Ectodermal cell (in vitro differentiated cells): ENCODE results near the gene ZNF469.

Experiments
- H3K27ac ChIP-seq: 2 replicates; pipeline ENCODE4 v1.7.0; 2013; ENCODE audit warnings: mild to moderate bottlenecking, low read depth, low read length; ENCODE audit not compliant: insufficient read depth, poor library complexity, severe bottlenecking
- H3K27me3 ChIP-seq: 2 replicates; pipeline ENCODE4 v1.7.0; 2013; ENCODE audit warnings: mild to moderate bottlenecking, low read length; ENCODE audit not compliant: insufficient read depth, control insufficient read depth, poor library complexity, severe bottlenecking
- H3K36me3 ChIP-seq: one replicate; pipeline ENCODE4 v1.7.0; 2013; ENCODE audit warnings: low read length; ENCODE audit not compliant: control insufficient read depth, insufficient read depth
- H3K4me1 ChIP-seq: one replicate; pipeline ENCODE4 v1.7.0; 2013; ENCODE audit warnings: low read length; ENCODE audit not compliant: control insufficient read depth, insufficient read depth
- H3K4me3 ChIP-seq: 2 replicates; pipeline ENCODE4 v1.7.0; 2013; ENCODE audit warnings: low read depth, low read length, control low read depth; ENCODE audit not compliant: insufficient read depth
- H3K9me3 ChIP-seq: 2 replicates; pipeline ENCODE4 v1.7.0; 2013; ENCODE audit warnings: mild to moderate bottlenecking, low read length, moderate library complexity; ENCODE audit not compliant: control insufficient read depth
- WGBS, 2 experiments: methylation state at CpG; one replicate each; pipeline ENCODE4 v1.1.7; 2013; ENCODE audit warnings: missing lambda C conversion rate in 2 of 2; 5-methylcytosine and 5-hydroxymethylcytosine counted together

The ZNF469 gene

GRCh38 chr16:88411951-88412576 is 29.3 kb downstream of the ZNF469 start:
- H3K27ac ChIP-seq: no peak overlapping the region
- H3K36me3 ChIP-seq: no peaks in the 10 kb centered on the region
- whole genome bisulfite sequencing, 2 experiments: 94 to 95% methylated on average over 18 of the region's 18 CpGs
- H3K4me1 ChIP-seq: no peaks in the 10 kb centered on the region
- no peaks in the 10 kb centered on the region for H3K9me3 ChIP-seq
- no peak overlapping the region for H3K4me3 ChIP-seq
- no peaks in the 10 kb centered on the region for H3K27me3 ChIP-seq

GRCh38 chr16:88412766-88413165 is 30.0 kb downstream of the ZNF469 start:
- Histone ChIP-seq H3K9me3 (no peaks in the 10 kb centered on the region), H3K27me3 (no peaks in the 10 kb centered on the region), H3K36me3 (no peaks in the 10 kb centered on the region), H3K4me3 (no peak overlapping the region), H3K27ac (no peak overlapping the region), H3K4me1 (no peaks in the 10 kb centered on the region)
- 94% methylated on average over 16 of the region's 16 CpGs for WGBS, 2 experiments

- no peaks in the 10 kb centered on the region for H3K9me3 ChIP-seq
- no peaks in the 10 kb centered on the region for H3K27me3 ChIP-seq
- no peak overlapping the region for H3K4me3 ChIP-seq
- WGBS, 2 experiments: 90 to 91% methylated on average over 12 of the region's 12 CpGs
- no peaks in the 10 kb centered on the region for H3K36me3 ChIP-seq
- H3K27ac ChIP-seq: no peak overlapping the region
- H3K4me1 ChIP-seq: no peaks in the 10 kb centered on the region
Observed at GRCh38 chr16:88413231-88413630, 30.5 kb downstream of the ZNF469 start.

DNA sequence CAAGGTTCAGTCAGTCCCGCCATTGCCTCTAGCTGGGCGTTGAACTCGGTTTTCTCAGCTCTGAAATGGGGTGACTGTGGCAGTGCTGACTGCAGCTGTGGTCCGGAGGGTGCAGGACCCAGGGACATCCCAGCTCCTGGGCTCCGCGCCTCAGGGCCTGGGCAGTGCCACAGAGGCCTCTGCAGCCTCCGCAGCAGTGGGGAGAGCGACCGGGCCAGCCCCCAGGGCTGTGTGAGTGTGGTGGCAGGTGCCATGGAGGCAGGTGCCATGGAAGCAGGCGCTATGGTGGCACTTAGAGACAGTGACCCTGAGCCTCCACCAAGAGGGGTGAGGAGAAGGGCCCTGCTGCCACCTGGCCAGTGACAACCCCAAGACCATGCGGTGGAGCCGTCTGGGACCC is 30.9 kb downstream of the ZNF469 start:
- Histone ChIP-seq H3K4me1 (no peaks in the 10 kb centered on the region), H3K27ac (no peak overlapping the region), H3K36me3 (no peaks in the 10 kb centered on the region), H3K27me3 (no peaks in the 10 kb centered on the region), H3K9me3 (no peaks in the 10 kb centered on the region), H3K4me3 (no peak overlapping the region)
- 94 to 96% methylated on average over 12 of the region's 12 CpGs for WGBS, 2 experiments

DNA sequence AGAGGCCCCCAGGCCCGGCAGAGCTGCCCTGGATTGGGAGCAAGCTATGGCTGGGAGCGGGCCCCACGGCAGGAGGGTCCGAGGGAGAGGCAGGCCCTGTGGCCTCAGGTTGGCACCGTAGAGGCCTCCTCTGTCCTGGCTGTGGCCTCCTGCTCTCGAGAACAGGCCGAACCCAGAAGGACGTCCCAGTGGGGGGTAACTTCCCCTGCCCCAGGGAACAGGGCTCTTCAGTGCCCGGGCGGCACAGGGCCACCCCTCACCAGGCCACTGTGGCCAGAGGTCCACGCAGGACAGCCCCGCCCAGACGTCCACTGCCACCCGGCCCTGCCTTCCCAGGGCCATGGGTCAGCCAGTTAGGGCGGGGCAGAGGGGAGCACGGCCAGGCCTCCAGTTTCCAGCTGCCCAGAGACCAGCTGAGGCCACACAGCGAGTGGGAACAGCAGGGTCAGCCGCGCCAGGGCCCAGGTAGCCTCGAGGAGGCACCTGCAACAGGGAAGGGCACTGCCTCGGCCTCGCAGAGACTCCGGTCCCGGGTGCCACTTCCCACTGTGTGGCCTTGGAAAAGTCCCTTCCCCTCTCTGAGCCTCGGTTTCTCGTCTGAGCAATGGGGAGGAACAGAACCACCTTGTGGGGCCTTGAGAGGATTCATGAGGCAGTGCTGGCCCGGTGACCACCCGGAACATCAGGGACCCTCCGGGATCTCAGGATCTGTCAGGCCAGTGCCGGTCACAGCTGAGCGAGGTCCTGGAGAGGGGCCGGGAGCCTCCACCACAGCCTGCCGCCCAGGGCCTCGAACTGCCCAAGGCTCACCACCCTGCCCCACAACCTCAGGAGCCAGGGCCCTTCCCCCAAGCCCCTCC is 32.0 kb downstream of the ZNF469 start:
- H3K4me3 ChIP-seq: no peak overlapping the region
- H3K27me3 ChIP-seq: no peaks in the 10 kb centered on the region
- 92 to 94% methylated on average over 34 of the region's 34 CpGs for WGBS, 2 experiments
- no peak overlapping the region for H3K27ac ChIP-seq
- no peaks in the 10 kb centered on the region for H3K4me1 ChIP-seq
- H3K36me3 ChIP-seq: no peaks in the 10 kb centered on the region
- no peaks in the 10 kb centered on the region for H3K9me3 ChIP-seq

DNA sequence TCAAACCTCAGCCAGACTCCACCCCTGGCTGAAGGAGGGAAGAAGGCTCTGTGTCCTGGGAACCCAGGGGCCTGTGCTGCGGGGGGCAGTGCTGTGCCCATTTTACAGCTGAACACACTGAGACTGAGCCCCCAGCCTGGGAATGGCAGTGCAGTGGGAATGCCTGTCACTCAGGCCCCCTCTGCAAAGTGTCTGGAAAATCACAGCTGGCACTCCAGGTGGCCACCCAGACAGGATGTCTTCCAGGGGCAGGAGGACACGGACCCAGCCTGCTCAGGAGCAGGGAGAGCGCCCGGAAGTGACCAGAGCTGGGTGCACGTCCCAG is 32.6 kb downstream of the ZNF469 start:
- H3K27me3 ChIP-seq: no peaks in the 10 kb centered on the region
- WGBS, 2 experiments: 90 to 93% methylated on average over 5 of the region's 5 CpGs
- no peaks in the 10 kb centered on the region for H3K9me3 ChIP-seq
- H3K36me3 ChIP-seq: no peaks in the 10 kb centered on the region
- H3K27ac ChIP-seq: no peak overlapping the region
- no peak overlapping the region for H3K4me3 ChIP-seq
- no peaks in the 10 kb centered on the region for H3K4me1 ChIP-seq

DNA sequence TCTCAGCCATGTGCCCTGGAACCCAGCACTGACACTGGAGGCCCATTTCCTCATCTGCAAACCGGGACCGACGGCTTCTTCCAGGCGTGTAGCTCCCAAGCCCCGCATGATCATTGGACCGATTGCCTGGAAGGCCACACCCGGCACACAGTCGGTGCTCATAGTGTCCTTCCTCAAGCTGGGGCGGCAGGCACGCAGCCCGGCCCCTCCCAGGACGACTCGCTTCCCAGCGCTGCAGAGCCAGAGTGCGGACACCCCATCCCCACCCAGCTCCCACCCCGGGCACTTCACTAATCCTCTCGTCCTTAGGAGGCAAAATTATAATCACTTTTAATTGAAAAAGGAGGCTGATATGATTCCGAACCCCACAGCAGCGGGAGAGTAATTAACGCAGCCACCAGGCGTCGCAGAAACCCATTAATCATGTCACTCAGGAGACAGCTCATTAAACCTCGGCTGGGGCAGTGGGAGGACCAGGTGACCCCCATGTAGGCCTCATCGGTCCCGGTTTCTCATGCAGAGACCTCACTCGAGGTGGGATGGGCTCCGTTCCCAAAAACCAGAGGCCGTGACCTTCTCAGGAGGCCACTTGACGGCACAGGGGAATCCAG is 33.1 kb downstream of the ZNF469 start:
- Histone ChIP-seq H3K9me3 (no peaks in the 10 kb centered on the region), H3K27ac (no peak overlapping the region), H3K27me3 (no peaks in the 10 kb centered on the region), H3K4me3 (no peak overlapping the region), H3K36me3 (no peaks in the 10 kb centered on the region), H3K4me1 (no peaks in the 10 kb centered on the region)
- WGBS, 2 experiments: 91 to 94% methylated on average over 29 of the region's 29 CpGs

DNA sequence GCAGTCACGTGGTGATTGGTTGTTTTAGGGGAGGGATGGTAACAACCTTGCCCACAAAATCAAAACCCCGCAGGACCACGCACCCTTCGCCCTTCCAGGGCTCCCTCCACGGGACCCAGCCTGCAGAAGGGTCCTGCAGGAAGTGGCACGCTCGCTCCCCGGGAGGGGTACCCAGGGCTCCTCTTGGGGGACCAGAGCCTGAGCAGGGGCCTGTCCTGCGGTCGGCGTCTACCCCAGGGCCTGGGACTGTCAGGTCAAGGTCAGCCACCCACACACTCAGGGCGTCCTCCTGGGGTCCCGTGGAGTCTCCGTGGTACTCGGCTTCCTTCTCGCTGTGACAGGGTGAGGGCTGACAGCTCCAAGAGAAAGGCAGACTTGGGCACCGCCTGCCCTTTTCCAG is 33.9 kb downstream of the ZNF469 start:
- no peaks in the 10 kb centered on the region for H3K36me3 ChIP-seq
- WGBS, 2 experiments: 94 to 95% methylated on average over 17 of the region's 17 CpGs
- H3K4me1 ChIP-seq: no peaks in the 10 kb centered on the region
- H3K4me3 ChIP-seq: no peak overlapping the region
- H3K9me3 ChIP-seq: no peaks in the 10 kb centered on the region
- H3K27ac ChIP-seq: no peak overlapping the region
- H3K27me3 ChIP-seq: no peaks in the 10 kb centered on the region

DNA sequence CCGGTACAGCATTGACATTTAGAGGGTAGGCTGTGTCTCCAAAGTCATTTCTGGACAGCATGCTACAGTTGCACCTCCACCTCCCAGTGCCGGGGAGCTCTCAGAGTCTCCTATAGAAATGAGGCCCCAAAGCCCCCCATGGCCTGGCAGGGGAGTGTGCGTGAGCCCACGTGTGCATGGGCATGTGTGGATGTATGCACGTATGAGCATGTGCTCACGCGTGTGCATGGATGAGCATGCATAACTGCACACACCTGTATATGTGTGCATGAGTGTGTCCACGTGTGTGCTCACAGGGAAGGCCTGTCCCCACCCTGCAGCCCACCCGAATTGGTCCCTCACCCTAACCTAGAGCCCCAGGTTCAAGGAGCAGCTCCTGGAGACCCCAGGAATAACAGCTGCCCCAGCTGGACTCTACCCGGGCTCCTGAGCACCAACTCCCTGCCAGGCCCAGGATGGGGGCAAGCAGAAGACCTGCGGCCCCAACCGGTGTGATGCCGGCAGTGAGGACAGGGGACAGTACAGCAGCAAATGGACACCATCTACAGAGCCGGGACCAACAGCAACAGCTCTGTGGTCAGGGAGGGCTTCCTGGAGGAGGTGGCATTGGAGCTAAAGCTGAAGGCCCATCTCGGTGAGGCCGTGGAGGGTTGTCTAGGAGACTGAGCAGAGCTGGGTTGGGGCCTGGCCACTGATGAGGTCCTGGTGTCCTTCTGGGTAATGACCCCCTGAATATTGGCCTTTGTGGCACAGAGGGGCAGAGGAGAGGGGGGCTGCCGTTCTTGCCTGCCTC is 35.1 kb downstream of the ZNF469 start:
- 91 to 92% methylated on average over 17 of the region's 17 CpGs for WGBS, 2 experiments
- H3K4me1 ChIP-seq: no peaks in the 10 kb centered on the region
- no peaks in the 10 kb centered on the region for H3K36me3 ChIP-seq
- no peaks in the 10 kb centered on the region for H3K27me3 ChIP-seq
- H3K4me3 ChIP-seq: no peak overlapping the region
- H3K27ac ChIP-seq: no peak overlapping the region
- H3K9me3 ChIP-seq: no peaks in the 10 kb centered on the region

GRCh38 chr16:88418869-88419268 is 36.1 kb downstream of the ZNF469 start:
- H3K4me3 ChIP-seq: no peak overlapping the region
- H3K4me1 ChIP-seq: no peaks in the 10 kb centered on the region
- WGBS, 2 experiments: 93% methylated on average over 18 of the region's 18 CpGs
- no peak overlapping the region for H3K27ac ChIP-seq
- no peaks in the 10 kb centered on the region for H3K9me3 ChIP-seq
- no peaks in the 10 kb centered on the region for H3K27me3 ChIP-seq
- no peaks in the 10 kb centered on the region for H3K36me3 ChIP-seq
